C4-2B (cell line): ENCODE measurements around the gene PPIB.

Experiments
- CTCF ChIP-seq: fragments of 450-650 bp; conservative IDR thresholded peaks from 2 replicates; pipeline ENCODE4 v1.5.1; 2017; ENCODE audit warnings: mild to moderate bottlenecking
- ZFX ChIP-seq: fragments of 450-650 bp; IDR thresholded peaks from 2 replicates; pipeline ENCODE4 v1.6.1; 2017

- TF ChIP-seq CTCF (no peak), ZFX (no peak)
Observed at GRCh38 chr15:64144565-64145281, 18.1 kb downstream of the PPIB start.
